ENCODE data around the gene C12orf57.

Gene C12orf57

GRCh38 chr12:6952863-6953441 lies 9.1 kb downstream of the C12orf57 start:
- TF ChIP-seq, protein P1, sequence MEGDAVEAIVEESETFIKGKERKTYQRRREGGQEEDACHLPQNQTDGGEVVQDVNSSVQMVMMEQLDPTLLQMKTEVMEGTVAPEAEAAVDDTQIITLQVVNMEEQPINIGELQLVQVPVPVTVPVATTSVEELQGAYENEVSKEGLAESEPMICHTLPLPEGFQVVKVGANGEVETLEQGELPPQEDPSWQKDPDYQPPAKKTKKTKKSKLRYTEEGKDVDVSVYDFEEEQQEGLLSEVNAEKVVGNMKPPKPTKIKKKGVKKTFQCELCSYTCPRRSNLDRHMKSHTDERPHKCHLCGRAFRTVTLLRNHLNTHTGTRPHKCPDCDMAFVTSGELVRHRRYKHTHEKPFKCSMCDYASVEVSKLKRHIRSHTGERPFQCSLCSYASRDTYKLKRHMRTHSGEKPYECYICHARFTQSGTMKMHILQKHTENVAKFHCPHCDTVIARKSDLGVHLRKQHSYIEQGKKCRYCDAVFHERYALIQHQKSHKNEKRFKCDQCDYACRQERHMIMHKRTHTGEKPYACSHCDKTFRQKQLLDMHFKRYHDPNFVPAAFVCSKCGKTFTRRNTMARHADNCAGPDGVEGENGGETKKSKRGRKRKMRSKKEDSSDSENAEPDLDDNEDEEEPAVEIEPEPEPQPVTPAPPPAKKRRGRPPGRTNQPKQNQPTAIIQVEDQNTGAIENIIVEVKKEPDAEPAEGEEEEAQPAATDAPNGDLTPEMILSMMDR (IDR thresholded peaks at IDR 0.05; ENCODE audit: extremely low read depth, missing control alignments) = no peak
- no peak for DNase-seq (ENCODE audit: low spot score)

DNA sequence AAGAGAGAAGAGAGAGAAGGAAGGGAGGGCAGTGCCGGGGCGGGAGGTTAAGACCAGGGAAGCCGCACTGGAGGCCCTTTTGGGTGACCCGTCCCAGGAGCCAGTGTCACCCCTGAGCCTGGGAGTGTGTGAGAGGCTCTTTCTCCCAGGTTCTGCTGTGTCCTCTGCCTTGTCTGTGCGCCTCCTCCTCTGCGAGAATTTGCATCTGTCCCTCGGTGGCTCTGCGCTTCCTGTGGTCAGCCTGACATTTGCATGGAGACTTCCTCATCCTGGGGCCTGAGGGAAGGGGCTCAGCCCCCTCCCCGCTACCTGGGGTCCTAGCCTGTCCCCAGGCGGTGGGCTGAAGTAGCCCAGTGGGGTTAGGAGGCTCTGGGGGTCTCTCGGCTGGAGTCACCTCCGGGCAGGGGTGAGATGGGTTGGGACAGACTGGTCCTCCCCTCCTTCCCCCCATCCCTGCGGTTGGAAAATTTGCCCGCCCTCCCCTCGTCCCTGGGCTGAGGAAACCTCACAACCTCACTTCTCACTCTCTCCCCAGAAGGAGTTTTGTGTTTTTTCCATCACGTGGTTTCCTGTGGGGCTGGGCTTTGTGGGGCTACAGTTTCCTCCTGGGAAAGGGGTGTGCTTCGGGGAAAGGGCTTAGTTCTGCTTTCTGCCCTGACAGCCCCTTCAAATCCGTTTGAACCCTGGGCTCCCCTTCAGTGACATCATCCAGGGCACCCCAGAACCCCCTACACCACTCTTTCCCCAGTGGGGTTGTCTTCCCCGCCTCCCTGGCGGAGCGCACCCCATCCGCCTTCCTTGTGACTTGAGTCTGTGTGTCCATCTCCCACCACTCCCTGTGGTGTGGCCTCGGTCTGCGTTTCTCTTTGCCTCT lies 9.9 kb downstream of the C12orf57 start:
- TF ChIP-seq, protein P1 (IDR thresholded peaks at IDR 0.05; ENCODE audit: extremely low read depth, missing control alignments) = no peak
- peak; percentile 81 for DNase-seq (ENCODE audit: low spot score)

DNA sequence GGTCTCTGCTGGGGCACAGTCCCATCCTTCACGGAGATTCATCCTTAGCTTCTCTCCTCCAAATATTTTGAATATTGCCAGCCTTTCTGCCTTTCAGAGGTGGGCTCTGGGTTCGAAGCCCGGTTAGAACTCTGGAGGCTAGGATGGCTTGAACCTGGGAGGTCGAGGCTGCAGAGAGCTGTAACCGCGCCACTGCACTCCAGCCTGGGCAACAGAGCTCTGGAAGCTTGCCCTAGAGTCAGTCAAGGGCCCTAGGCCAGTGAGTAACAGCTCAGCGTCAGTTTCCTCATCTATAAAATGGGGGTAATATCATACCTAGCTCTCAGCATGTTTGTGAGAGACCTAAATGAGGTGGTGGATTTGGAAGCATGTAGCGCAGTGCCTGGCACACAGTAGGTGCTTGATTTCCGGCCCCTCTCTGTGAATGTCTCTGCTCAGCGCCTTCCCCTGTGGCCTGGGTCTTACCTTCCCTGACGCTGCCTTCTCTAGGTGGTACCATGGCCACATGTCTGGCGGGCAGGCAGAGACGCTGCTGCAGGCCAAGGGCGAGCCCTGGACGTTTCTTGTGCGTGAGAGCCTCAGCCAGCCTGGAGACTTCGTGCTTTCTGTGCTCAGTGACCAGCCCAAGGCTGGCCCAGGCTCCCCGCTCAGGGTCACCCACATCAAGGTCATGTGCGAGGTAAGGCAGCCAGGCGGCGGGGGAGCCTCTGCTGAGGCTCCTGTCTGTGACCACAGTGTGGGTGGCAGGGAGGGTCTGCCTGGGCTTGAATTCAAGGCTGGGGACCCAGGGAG lies 10.7 kb downstream of the C12orf57 start:
- no peak for DNase-seq (ENCODE audit: low spot score)

GRCh38 chr12:6955108-6956020 lies 11.5 kb downstream of the C12orf57 start:
- TF ChIP-seq, protein P1 (IDR thresholded peaks at IDR 0.05; ENCODE audit: extremely low read depth, missing control alignments) = no peak
- DNase-seq (ENCODE audit: low spot score) = no peak

More for the DNA sequence above, 10.7 kb downstream of the C12orf57 start:
- TF ChIP-seq, protein P1 (IDR thresholded peaks at IDR 0.05; ENCODE audit: extremely low read depth, missing control alignments) = no peak

DNA sequence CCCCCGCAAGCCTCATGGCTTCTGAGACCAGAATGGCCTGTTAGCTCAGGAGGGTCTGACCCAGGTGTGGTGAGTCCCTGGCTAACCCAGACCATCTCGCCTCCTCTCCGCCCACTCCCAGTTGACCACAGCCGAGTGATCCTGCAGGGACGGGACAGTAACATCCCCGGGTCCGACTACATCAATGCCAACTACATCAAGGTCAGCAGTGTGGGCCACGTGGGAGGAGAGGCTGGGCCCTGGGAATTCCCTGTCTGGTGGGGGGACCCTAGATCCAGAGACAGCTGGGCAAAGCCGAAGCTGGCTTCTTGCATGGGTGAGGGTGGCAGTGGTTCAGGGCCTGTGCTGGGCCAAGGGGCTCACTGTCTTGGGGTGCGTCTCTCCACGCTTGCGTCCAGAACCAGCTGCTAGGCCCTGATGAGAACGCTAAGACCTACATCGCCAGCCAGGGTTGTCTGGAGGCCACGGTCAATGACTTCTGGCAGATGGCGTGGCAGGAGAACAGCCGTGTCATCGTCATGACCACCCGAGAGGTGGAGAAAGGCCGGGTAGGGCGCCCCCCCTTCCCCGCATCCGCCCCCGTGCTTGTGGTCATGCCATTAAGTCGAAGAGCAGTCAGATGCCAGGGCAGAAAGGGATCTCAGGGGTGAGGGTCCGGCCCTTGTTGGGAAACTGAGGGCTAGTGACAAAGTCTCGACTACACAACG lies 12.4 kb downstream of the C12orf57 start:
- TF ChIP-seq, protein P1 (IDR thresholded peaks at IDR 0.05; ENCODE audit: extremely low read depth, missing control alignments) = no peak
- DNase-seq (ENCODE audit: low spot score) = no peak

GRCh38 chr12:6957151-6957701 lies 13.4 kb downstream of the C12orf57 start:
- no peak for DNase-seq (ENCODE audit: low spot score)
- TF ChIP-seq, protein P1 (IDR thresholded peaks at IDR 0.05; ENCODE audit: extremely low read depth, missing control alignments) = no peak

Data from GM20000 (cell line).